GM21360 (cell line): ENCODE data around the gene MSANTD1.

Experiments
- ATAC-seq: cut with Tn5 transposase; IDR thresholded peaks from one replicate; pipeline ENCODE4 v1.9.1; 2021; ENCODE audit warnings: mild to moderate bottlenecking, moderate library complexity; ENCODE audit not compliant: unreplicated experiment

Gene MSANTD1

GRCh38 chr4:3248811-3249661, at the start of gene MSANTD1:
Gene MSANTD1 (plus strand): TSS chr4:3249159. CDS start chr4:3249223, 64 bp downstream.
- ATAC-seq = no peak

- no peak for ATAC-seq
Measured at GRCh38 chr4:3199653-3200422, 49.1 kb upstream of the MSANTD1 start.

DNA sequence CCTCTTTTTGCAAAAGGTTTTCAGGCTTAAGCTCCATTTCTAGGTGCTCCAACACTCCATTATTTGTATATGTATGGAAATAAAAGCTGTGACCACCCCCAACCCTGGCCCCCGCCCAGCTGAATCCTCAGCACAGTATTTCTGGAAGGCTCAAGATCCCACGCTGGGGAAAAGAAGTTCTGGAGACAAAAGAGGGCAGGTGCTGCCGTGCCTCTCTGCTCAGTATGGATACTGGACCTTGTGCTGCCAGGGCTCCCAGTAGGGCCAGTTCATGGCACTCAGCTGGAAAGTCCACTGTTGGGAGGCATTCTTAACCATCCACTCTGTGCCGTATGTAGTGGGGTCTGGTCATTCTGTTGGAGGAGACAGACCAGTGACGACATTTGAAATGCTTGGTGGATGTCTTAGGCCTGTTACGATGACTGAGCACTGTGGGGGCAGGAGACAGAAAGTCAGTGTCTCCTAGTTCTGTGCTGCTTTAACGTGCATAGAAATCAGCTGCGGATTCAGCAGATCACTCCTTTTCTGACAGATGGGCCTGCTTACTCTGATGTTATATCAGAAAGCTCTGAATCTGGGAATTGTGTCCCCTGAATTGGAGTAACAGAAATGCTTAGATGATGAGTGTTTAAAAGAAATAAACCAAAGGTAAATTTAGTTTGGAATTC, 48.4 kb upstream of the MSANTD1 start:
- no peak for ATAC-seq

DNA sequence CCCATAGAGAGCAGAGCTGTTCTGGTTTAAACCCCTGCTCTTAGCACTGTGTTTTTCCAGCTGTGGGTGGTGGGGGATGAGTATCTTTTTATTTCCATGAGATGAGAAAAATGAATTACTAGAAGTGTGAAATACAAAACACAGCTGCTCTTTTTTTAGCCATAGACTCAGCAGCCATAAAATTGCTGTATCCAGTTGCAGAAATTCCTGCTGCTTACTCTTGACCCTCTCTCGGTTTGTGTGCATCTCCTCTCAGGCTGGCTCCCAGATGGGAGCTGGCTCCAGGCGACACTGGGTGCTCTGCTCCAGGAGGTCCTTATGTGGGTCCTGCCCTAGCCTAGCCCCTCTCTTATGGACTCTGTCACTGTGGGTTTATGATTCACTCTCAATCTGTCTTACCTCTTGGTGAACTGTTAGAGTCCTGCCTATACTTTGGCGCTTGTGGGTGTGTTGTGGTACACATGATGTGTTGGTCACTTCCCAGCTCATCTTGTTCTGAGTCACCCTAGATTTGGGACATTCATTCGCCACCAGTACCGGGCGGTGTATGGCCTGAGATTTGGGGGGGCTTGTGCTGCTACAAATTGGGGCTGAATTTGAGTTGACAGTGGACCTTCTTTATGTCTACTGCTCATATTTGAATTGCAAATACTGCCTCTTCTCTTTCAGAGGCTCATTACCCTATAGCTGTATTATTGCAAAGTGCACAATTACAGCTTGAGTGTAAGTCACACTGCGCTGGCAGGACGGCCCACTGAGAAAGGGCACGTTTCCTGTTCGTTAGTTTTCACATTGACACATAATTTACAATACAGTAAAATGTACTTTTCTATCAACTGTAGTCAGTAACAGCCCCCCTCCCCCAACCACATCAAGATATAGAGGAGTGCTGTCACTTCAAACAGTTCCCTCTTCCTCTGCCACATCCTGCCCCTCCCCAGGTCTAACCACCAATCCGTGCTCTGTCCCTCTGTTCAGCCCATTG, 46.9 kb upstream of the MSANTD1 start:
- ATAC-seq = no peak

- ATAC-seq = no peak
Measured at GRCh38 chr4:3202836-3203820, 45.8 kb upstream of the MSANTD1 start.

DNA sequence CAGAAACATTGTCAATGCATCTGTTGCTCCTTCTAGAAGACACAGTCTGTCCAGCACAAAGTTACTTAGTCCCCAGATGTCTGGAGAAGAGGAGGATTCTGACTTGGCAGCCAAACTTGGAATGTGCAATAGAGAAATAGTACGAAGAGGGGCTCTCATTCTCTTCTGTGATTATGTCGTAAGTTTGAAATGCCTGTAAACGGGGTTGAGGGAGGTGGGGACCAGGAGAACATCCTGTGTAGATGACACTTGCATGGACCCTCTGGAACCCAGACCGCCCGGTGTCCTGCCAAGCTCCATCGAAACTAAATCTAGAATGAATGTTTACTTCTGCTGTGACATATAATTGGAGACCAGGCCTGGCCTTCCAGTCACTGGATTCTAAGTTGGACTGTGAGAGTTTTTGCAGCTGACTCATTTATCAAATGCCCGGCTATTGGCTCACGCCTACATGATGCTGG, 45.0 kb upstream of the MSANTD1 start:
- ATAC-seq = no peak

- ATAC-seq = no peak
Measured at GRCh38 chr4:3205995-3206394, 43.0 kb upstream of the MSANTD1 start.

GRCh38 chr4:3206439-3207100, 42.4 kb upstream of the MSANTD1 start:
- ATAC-seq = no peak

DNA sequence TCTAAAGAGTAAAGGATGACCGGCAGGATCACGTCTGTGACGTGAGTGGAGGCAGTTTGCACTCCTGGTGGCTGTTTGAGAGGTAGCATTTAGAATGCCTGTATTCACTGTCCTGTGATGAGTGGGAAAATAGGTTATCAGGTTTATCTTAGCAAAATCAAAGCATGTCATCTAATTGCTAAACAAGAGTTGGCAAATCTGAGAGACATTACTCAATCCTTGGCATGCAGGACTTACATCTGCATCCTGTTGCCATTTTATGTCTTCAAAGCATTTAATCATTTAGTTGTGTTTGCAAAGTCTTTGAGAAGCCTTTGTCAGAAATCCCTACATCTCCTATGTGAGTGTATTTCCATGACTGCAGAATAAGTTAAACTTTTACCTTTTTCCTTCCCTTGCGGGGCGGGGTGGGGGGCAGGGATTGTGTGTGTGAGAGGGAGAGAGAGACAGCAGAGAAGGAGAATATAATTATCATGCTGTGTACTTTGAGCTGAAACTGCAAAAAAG, 41.4 kb upstream of the MSANTD1 start:
- ATAC-seq = no peak

- ATAC-seq = no peak
Measured at GRCh38 chr4:3208826-3209225, 40.1 kb upstream of the MSANTD1 start.

GRCh38 chr4:3209551-3210325, 39.2 kb upstream of the MSANTD1 start:
- no peak for ATAC-seq

GRCh38 chr4:3210467-3210866, 38.5 kb upstream of the MSANTD1 start:
- ATAC-seq = no peak

DNA sequence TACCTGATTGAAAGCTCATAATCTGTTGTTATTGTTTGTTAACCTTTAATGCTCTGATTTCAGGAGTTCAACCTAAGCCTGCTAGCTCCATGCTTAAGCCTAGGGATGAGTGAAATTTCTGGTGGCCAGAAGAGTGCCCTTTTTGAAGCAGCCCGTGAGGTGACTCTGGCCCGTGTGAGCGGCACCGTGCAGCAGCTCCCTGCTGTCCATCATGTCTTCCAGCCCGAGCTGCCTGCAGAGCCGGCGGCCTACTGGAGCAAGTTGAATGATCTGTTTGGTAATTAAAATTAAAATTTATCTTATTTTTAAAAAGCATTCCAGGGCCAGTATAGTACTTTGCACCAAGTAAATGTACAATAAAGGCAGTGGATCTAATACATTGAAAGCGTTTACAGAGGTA, 37.1 kb upstream of the MSANTD1 start:
- no peak for ATAC-seq

GRCh38 chr4:3212391-3213105, 36.4 kb upstream of the MSANTD1 start:
- ATAC-seq = no peak

DNA sequence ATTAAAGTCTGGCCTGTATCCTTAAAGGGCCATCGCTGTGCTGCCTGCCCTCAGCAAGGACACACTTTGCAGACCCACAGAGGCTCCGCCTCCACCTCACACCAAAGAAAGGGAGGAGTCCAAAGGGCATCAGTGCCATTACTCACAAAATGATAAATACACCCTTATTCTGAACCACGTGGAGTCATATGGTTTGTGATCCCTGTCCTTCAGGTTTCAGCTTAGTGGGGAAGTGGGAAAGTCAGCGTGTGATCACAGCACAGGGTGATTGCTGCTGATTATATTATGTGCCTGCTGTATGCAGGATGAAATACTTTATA, 35.9 kb upstream of the MSANTD1 start:
- ATAC-seq = no peak

GRCh38 chr4:3213661-3214250, 35.2 kb upstream of the MSANTD1 start:
- ATAC-seq = no peak

- no peak for ATAC-seq
Measured at GRCh38 chr4:3215256-3215655, 33.7 kb upstream of the MSANTD1 start.
